Endodermal cell (in vitro differentiated cells): ENCODE data around the gene FABP1. TPM values are rescaled to one million over a fixed set of nuclear protein-coding genes. Genes with fewer than 3 reads are reported as not detected.

Experiments
- DNase-seq: peaks from one replicate; pipeline ENCODE4 v3.0.0-alpha.2; 2017
- H3K27ac ChIP-seq: 2 replicates; pipeline ENCODE4 v1.5.1; 2013; ENCODE audit warnings: mild to moderate bottlenecking, low read depth, low read length, moderate library complexity
- H3K27me3 ChIP-seq: 2 replicates; pipeline ENCODE4 v1.6.1; 2013; ENCODE audit warnings: mild to moderate bottlenecking, low read length, moderate library complexity; ENCODE audit not compliant: insufficient read depth, control insufficient read depth, poor library complexity, severe bottlenecking
- H3K36me3 ChIP-seq: 2 replicates; pipeline ENCODE4 v1.7.0; 2013; ENCODE audit warnings: mild to moderate bottlenecking, low read length, moderate library complexity; ENCODE audit not compliant: control insufficient read depth, insufficient read depth
- H3K4me1 ChIP-seq: one replicate; pipeline ENCODE4 v1.7.0; 2013; ENCODE audit warnings: low read length; ENCODE audit not compliant: control insufficient read depth, insufficient read depth
- H3K4me3 ChIP-seq: 2 replicates; pipeline ENCODE4 v1.5.1; 2013; ENCODE audit warnings: mild to moderate bottlenecking, low read length, moderate library complexity
- H3K9ac ChIP-seq: 2 replicates; pipeline ENCODE4 v1.6.1; 2013; ENCODE audit warnings: mild to moderate bottlenecking, low read length, moderate library complexity; ENCODE audit not compliant: poor library complexity, severe bottlenecking; ENCODE audit errors: extremely low read depth
- H3K9me3 ChIP-seq: 2 replicates; pipeline ENCODE4 v1.6.1; 2013; ENCODE audit warnings: mild to moderate bottlenecking, low read length, moderate library complexity; ENCODE audit not compliant: control insufficient read depth
- H3K27ac Mint-ChIP-seq: 2 replicates; pipeline ENCODE4 v1.8.0; 2020; ENCODE audit warnings: mixed read lengths
- H3K27me3 Mint-ChIP-seq: 2 replicates; pipeline ENCODE4 v1.8.0; 2021; ENCODE audit warnings: mild to moderate bottlenecking, mixed read lengths; ENCODE audit not compliant: insufficient read depth
- H3K36me3 Mint-ChIP-seq: 2 replicates; pipeline ENCODE4 v1.8.0; 2020; ENCODE audit warnings: low read depth, mixed read lengths
- H3K4me1 Mint-ChIP-seq: 2 replicates; pipeline ENCODE4 v1.8.0; 2020; ENCODE audit warnings: mixed read lengths
- H3K4me3 Mint-ChIP-seq: 2 replicates; pipeline ENCODE4 v1.8.0; 2020; ENCODE audit warnings: mild to moderate bottlenecking, moderate library complexity, mixed read lengths
- H3K9me3 Mint-ChIP-seq: 2 replicates; pipeline ENCODE4 v1.8.0; 2020; ENCODE audit warnings: mild to moderate bottlenecking, mixed read lengths
- WGBS, 2 experiments: methylation state at CpG; one replicate each; pipeline versions ENCODE4 v1.1.5 to v1.1.7; 2013; ENCODE audit warnings: missing lambda C conversion rate in 2 of 2, mixed read lengths in 1 of 2; ENCODE audit not compliant: insufficient coverage in 1 of 2, insufficient read length in 1 of 2; 5-methylcytosine and 5-hydroxymethylcytosine counted together
- total RNA-seq, 2 donors: library from RNA; stranded (reverse); fragmentation: NEBNext Ultra II Directional in 1 of 2; extraction: Animal tissue kit (Norgen Biotek cat#: 25700) in 1 of 2; gene quantifications; 2 replicates in 1 of 2; 3 replicates in 1 of 2; pipeline ENCODE4 v1.2.1, GENCODE V29; 2021
- TF ChIP-seq, protein P1 (sequence below): fragments of 200-600 bp; sonication (generic); conservative IDR thresholded peaks from 2 replicates; pipeline ENCODE4 v1.5.0; 2021; ENCODE audit warnings: antibody characterized with exemption, mild to moderate bottlenecking

Gene FABP1
- total RNA-seq, 2 donors from 2014 or later: not detected

DNA sequence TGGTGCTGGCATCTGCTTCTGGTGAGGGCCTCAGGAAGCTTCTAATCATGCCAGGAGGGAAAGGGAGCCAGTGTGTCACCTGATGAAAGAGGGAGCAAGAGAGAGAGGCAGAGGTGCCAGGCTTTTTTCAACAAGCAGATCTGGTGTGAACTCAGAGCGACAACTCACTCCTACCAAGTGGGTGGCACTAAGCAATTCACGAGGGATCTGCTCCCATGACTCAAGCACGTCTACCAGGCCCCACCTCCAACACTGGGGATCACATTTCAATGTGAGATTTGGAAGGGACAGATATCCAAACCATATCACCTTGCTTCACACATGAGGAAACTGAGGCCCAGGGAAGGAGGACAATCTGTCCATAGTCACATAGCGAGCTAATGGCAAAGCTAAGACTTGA lies 19.1 kb downstream of the FABP1 start:
- Histone ChIP-seq H3K9ac (no peak overlapping the region), H3K4me3 (no peak overlapping the region), H3K27ac (no peak overlapping the region), H3K9me3 (no peaks in the 10 kb centered on the region), H3K27me3 (peaks cover 29% of the 10 kb centered on the region), H3K36me3 (no peaks in the 10 kb centered on the region), H3K4me1 (no peaks in the 10 kb centered on the region)
- Mint-ChIP-seq H3K4me1 (no peaks in the 10 kb centered on the region), H3K27me3 (peaks cover 8% of the 10 kb centered on the region), H3K4me3 (no peak overlapping the region), H3K36me3 (no peaks in the 10 kb centered on the region), H3K9me3 (peaks cover 7% of the 10 kb centered on the region), H3K27ac (no peak overlapping the region)
- TF ChIP-seq, protein P1, sequence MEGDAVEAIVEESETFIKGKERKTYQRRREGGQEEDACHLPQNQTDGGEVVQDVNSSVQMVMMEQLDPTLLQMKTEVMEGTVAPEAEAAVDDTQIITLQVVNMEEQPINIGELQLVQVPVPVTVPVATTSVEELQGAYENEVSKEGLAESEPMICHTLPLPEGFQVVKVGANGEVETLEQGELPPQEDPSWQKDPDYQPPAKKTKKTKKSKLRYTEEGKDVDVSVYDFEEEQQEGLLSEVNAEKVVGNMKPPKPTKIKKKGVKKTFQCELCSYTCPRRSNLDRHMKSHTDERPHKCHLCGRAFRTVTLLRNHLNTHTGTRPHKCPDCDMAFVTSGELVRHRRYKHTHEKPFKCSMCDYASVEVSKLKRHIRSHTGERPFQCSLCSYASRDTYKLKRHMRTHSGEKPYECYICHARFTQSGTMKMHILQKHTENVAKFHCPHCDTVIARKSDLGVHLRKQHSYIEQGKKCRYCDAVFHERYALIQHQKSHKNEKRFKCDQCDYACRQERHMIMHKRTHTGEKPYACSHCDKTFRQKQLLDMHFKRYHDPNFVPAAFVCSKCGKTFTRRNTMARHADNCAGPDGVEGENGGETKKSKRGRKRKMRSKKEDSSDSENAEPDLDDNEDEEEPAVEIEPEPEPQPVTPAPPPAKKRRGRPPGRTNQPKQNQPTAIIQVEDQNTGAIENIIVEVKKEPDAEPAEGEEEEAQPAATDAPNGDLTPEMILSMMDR: no peak
- WGBS, 2 experiments: 85 to 90% methylated on average over 2 to 4 of the region's 4 CpGs
- DNase-seq: no peak

GRCh38 chr2:88100489-88100858 lies 27.4 kb downstream of the FABP1 start:
- TF ChIP-seq, protein P1: no peak
- DNase-seq: no peak
- Histone ChIP-seq H3K36me3 (no peaks in the 10 kb centered on the region), H3K9ac (no peak overlapping the region), H3K4me1 (no peaks in the 10 kb centered on the region), H3K27me3 (no peaks in the 10 kb centered on the region), H3K9me3 (no peaks in the 10 kb centered on the region), H3K27ac (no peak overlapping the region), H3K4me3 (no peak overlapping the region)
- peaks cover 12% of the 10 kb centered on the region for H3K27me3 Mint-ChIP-seq
- 92% methylated on average over 3 of the region's 3 CpGs for whole genome bisulfite sequencing, 2 experiments
- no peak overlapping the region for H3K27ac Mint-ChIP-seq
- H3K4me1 Mint-ChIP-seq: peaks cover 8% of the 10 kb centered on the region
- no peaks in the 10 kb centered on the region for H3K9me3 Mint-ChIP-seq
- no peak overlapping the region for H3K4me3 Mint-ChIP-seq
- H3K36me3 Mint-ChIP-seq: no peaks in the 10 kb centered on the region

DNA sequence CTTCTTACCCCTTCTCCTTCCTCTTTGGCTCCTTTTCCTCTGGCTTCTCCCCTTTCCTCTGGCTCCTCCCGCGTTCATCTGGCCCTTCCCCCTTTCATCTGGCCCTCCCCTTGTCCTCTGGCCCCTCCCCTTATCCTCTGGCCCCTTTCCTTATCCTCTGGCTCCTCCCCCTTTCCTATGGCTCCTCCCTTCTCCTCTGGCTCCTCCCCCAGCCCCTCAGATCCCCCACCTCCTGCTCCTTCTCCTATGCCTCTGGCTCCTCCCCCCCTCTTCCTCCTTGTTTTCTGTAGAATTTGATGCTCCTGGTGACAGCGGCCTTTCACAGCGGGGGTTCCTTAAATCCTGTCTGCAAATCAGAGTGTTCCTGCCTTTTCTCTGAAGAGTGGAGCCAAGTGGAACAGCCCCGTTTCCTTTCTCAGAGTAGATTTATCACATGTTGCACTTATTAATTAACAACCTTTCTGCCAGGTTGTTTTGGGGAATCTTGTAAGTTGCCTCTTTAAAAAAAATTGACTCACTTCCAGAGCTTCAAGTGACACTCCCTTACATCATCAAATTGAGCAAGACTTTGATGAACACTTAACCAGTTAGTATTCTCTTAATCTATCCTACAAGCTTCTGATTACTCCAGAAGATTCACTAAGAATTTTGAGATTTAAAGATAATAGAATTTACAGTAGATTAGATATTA lies 27.9 kb downstream of the FABP1 start:
- no peaks in the 10 kb centered on the region for H3K9me3 ChIP-seq
- H3K4me3 Mint-ChIP-seq: no peak overlapping the region

More for the DNA sequence above, 27.9 kb downstream of the FABP1 start:
- peak; percentile 97 for DNase-seq
- Mint-ChIP-seq H3K4me1 (peaks cover 10% of the 10 kb centered on the region), H3K27me3 (peaks cover 12% of the 10 kb centered on the region), H3K9me3 (no peaks in the 10 kb centered on the region), H3K27ac (no peak overlapping the region), H3K36me3 (no peaks in the 10 kb centered on the region)
- H3K36me3 ChIP-seq: no peaks in the 10 kb centered on the region
- no peak overlapping the region for H3K4me3 ChIP-seq
- no peak overlapping the region for H3K9ac ChIP-seq
- TF ChIP-seq, protein P1: no peak
- no peak overlapping the region for H3K27ac ChIP-seq
- no peaks in the 10 kb centered on the region for H3K4me1 ChIP-seq
- H3K27me3 ChIP-seq: no peaks in the 10 kb centered on the region
- WGBS, 2 experiments: 14 to 40% methylated on average over 1 to 5 of the region's 5 CpGs
